Panc1 (cell line): ENCODE results near the gene PLA1A.

ENCODE experiments used
- SIN3A ChIP-seq: IDR thresholded peaks from 2 replicates; pipeline ENCODE4 v1.6.1; 2012; ENCODE audit warnings: low read depth, mild to moderate bottlenecking, low read length, moderate library complexity, borderline replicate concordance; ENCODE audit not compliant: insufficient read depth
- TF ChIP-seq, protein P1 (sequence below): fragments of 450-650 bp; IDR thresholded peaks from 2 replicates; pipeline ENCODE4 v1.5.1; 2017; ENCODE audit warnings: mild to moderate bottlenecking

- TF ChIP-seq, protein P1, sequence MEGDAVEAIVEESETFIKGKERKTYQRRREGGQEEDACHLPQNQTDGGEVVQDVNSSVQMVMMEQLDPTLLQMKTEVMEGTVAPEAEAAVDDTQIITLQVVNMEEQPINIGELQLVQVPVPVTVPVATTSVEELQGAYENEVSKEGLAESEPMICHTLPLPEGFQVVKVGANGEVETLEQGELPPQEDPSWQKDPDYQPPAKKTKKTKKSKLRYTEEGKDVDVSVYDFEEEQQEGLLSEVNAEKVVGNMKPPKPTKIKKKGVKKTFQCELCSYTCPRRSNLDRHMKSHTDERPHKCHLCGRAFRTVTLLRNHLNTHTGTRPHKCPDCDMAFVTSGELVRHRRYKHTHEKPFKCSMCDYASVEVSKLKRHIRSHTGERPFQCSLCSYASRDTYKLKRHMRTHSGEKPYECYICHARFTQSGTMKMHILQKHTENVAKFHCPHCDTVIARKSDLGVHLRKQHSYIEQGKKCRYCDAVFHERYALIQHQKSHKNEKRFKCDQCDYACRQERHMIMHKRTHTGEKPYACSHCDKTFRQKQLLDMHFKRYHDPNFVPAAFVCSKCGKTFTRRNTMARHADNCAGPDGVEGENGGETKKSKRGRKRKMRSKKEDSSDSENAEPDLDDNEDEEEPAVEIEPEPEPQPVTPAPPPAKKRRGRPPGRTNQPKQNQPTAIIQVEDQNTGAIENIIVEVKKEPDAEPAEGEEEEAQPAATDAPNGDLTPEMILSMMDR, result no peak
- TF ChIP-seq SIN3A, result no peak
Measured at GRCh38 chr3:119647843-119648575, 50.3 kb downstream of the PLA1A start.
